Measurements from ENCODE around the gene TRABD2B. TPM values are rescaled to one million over a fixed set of nuclear protein-coding genes. Genes with fewer than 3 reads are reported as not detected.

The TRABD2B gene
- total RNA-seq, 4 donors from 2014 or later: 0.05 to 0.15 (median 0.12) TPM

GRCh38 chr1:47767741-47768100 is 229.5 kb downstream of the TRABD2B start:
- DNase-seq (no peak), ATAC-seq (no peak)
- TF ChIP-seq POLR2A (IDR thresholded peaks at IDR 0.05): no peak
- TF ChIP-seq CTCF (IDR thresholded peaks at IDR 0.05 in 4 of 5, conservative IDR thresholded peaks at IDR 0.05 in 1 of 5): no peak
- no peaks in the 10 kb centered on the region for H3K36me3 ChIP-seq
- no peaks in the 10 kb centered on the region for H3K27me3 ChIP-seq
- H3K27ac ChIP-seq: no peak overlapping the region
- no peak overlapping the region for H3K4me3 ChIP-seq
- intact Hi-C loops (cut with DNase I; ENCODE audit: low total_unique reads): no loop called here
- no peaks in the 10 kb centered on the region for H3K9me3 ChIP-seq
- in situ Hi-C loops (cut with MboI; ENCODE audit: low sequenced_read_pairs in 4 of 4): no loop called here
- H3K4me1 ChIP-seq: no peaks in the 10 kb centered on the region

- H3K27me3 ChIP-seq: no peaks in the 10 kb centered on the region
- H3K9me3 ChIP-seq: no peaks in the 10 kb centered on the region
- no peaks in the 10 kb centered on the region for H3K36me3 ChIP-seq
- H3K4me3 ChIP-seq: no peak overlapping the region
- no peak overlapping the region for H3K27ac ChIP-seq
- in situ Hi-C loops (cut with MboI; ENCODE audit: low sequenced_read_pairs in 4 of 4) (no loop called here), intact Hi-C loops (cut with DNase I; ENCODE audit: low total_unique reads) (no loop called here)
- no peaks in the 10 kb centered on the region for H3K4me1 ChIP-seq
- no peak for TF ChIP-seq CTCF (IDR thresholded peaks at IDR 0.05 in 4 of 5, conservative IDR thresholded peaks at IDR 0.05 in 1 of 5)
- no peak for TF ChIP-seq POLR2A (IDR thresholded peaks at IDR 0.05)
- ATAC-seq (no peak), DNase-seq (no peak)
Measured at GRCh38 chr1:47766832-47767740, 230.1 kb downstream of the TRABD2B start.

- no peak for DNase-seq
- intact Hi-C loops (cut with DNase I; ENCODE audit: low total_unique reads): no loop called here
Measured at GRCh38 chr1:47765742-47766485, 231.3 kb downstream of the TRABD2B start.

GRCh38 chr1:47765236-47765635 is 231.9 kb downstream of the TRABD2B start:
- intact Hi-C loops (cut with DNase I; ENCODE audit: low total_unique reads): no loop called here
- no peak for DNase-seq

More at GRCh38 chr1:47765742-47766485, 231.3 kb downstream of the TRABD2B start:
- TF ChIP-seq CTCF (IDR thresholded peaks at IDR 0.05 in 4 of 5, conservative IDR thresholded peaks at IDR 0.05 in 1 of 5): no peak
- no peak for TF ChIP-seq POLR2A (IDR thresholded peaks at IDR 0.05)
- Histone ChIP-seq H3K4me3 (no peak overlapping the region), H3K9me3 (no peaks in the 10 kb centered on the region), H3K36me3 (no peaks in the 10 kb centered on the region), H3K4me1 (no peaks in the 10 kb centered on the region), H3K27ac (no peak overlapping the region), H3K27me3 (no peaks in the 10 kb centered on the region)
- ATAC-seq: no peak
- in situ Hi-C loops (cut with MboI; ENCODE audit: low sequenced_read_pairs in 4 of 4): no loop called here

More at GRCh38 chr1:47765236-47765635, 231.9 kb downstream of the TRABD2B start:
- H3K4me1 ChIP-seq: no peaks in the 10 kb centered on the region
- in situ Hi-C loops (cut with MboI; ENCODE audit: low sequenced_read_pairs in 4 of 4): no loop called here
- TF ChIP-seq POLR2A (IDR thresholded peaks at IDR 0.05) (no peak), CTCF (IDR thresholded peaks at IDR 0.05 in 4 of 5, conservative IDR thresholded peaks at IDR 0.05 in 1 of 5) (no peak)
- ATAC-seq: no peak
- no peaks in the 10 kb centered on the region for H3K36me3 ChIP-seq
- no peaks in the 10 kb centered on the region for H3K27me3 ChIP-seq
- H3K4me3 ChIP-seq: no peak overlapping the region
- H3K27ac ChIP-seq: no peak overlapping the region
- H3K9me3 ChIP-seq: no peaks in the 10 kb centered on the region
